ENCODE measurements around the gene EYS.
A peak's percentile ranks its signal among the peaks of the same experiment; 100 is the strongest.

The EYS gene

GRCh38 chr6:64072686-64073085 lies 1634.3 kb downstream of the EYS start:
- no peak for DNase-seq (ENCODE audit: low read depth)
- H3K4me3 ChIP-seq (ENCODE audit: low read length): no peak overlapping the region
- TF ChIP-seq CTCF (IDR thresholded peaks at IDR 0.05; ENCODE audit: insufficient read depth, low read depth, low read length, missing control alignments): no peak

DNA sequence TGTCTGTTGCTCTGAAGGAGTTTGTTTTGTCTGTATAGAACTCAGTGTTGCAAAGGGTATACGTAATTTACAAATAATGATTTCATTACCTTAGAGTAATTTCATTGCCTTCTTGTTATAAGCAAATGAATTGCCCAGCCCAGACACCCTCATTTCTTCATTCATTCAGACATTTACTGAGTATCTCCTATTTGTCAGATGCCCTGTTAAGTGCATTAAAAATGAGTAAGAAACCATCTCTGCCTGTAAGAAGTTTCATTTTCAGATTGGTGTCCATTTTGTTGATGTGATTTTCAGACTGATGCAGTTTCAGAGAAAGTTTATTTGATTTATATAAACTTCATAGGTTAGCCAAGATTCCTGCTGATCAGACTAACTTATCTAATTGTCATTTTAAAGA lies 1642.1 kb downstream of the EYS start:
- H3K4me3 ChIP-seq (ENCODE audit: low read length): no peak overlapping the region
- no peak for DNase-seq (ENCODE audit: low read depth)
- TF ChIP-seq CTCF (IDR thresholded peaks at IDR 0.05; ENCODE audit: insufficient read depth, low read depth, low read length, missing control alignments): no peak

DNA sequence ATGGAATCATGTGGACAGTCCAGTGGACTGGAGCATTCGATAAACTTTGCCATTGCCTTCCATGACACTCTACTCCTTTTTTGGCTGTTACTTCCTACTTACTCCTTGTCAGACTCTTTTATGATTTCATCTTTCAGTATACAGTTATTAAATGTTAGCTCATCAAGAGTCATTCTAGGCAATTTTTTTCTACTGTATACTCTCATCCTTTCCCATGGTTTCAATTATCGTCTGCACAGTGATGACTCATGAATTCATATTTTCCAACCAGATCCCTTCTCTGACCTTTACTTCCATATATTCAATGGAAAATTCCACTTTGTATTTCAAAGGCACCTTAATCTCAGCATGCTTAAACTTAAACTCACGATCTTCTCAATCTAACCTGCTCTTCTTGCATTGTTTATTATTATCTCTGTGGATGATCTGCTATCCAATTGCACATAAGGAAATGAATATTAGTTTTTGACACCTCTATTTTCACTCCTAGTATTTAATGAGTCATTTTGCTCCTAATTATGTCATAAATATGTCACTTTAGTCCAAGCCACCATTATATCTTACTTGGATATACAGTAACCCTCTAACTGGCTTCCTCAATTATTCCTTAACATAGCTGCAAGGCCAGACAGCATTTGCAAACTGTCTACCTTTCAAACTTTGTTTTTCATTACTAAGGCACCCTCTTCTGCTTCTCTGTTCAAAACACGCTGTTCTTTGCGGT lies 1643.9 kb downstream of the EYS start:
- H3K4me3 ChIP-seq (ENCODE audit: low read length): no peak overlapping the region
- peak; percentile 51 for DNase-seq (ENCODE audit: low read depth)
- no peak for TF ChIP-seq CTCF (IDR thresholded peaks at IDR 0.05; ENCODE audit: insufficient read depth, low read depth, low read length, missing control alignments)

- no peak for TF ChIP-seq CTCF (IDR thresholded peaks at IDR 0.05; ENCODE audit: insufficient read depth, low read depth, low read length, missing control alignments)
Measured at GRCh38 chr6:64054861-64055260, 1652.2 kb downstream of the EYS start.

DNA sequence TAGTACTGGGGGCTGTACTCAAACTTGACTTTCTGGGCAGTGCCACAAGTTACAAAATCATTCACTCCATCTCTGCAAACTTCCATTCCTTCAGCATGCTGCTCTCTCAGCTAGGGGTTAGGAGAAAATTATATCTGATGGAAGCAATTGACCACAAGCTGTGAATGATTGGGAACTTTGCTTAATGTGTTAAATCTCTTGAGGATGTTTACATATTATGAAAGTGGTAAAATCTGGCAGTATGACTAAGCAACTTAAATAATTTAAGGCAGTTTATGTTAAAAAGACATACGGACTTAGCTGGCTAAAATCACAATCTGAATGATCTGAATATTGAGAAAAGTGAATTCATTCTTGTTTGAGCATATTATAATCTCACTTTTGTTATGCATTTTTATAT lies 1656.4 kb downstream of the EYS start:
- no peak for TF ChIP-seq CTCF (IDR thresholded peaks at IDR 0.05; ENCODE audit: insufficient read depth, low read depth, low read length, missing control alignments)
- DNase-seq (ENCODE audit: low read depth): no peak
- no peak overlapping the region for H3K4me3 ChIP-seq (ENCODE audit: low read length)

More at GRCh38 chr6:64054861-64055260, 1652.2 kb downstream of the EYS start:
- no peak overlapping the region for H3K4me3 ChIP-seq (ENCODE audit: low read length)
- peak; percentile 5 for DNase-seq (ENCODE audit: low read depth)

- no peak for TF ChIP-seq CTCF (IDR thresholded peaks at IDR 0.05; ENCODE audit: insufficient read depth, low read depth, low read length, missing control alignments)
- no peak overlapping the region for H3K4me3 ChIP-seq (ENCODE audit: low read length)
Measured at GRCh38 chr6:64049736-64050135, 1657.3 kb downstream of the EYS start.

DNA sequence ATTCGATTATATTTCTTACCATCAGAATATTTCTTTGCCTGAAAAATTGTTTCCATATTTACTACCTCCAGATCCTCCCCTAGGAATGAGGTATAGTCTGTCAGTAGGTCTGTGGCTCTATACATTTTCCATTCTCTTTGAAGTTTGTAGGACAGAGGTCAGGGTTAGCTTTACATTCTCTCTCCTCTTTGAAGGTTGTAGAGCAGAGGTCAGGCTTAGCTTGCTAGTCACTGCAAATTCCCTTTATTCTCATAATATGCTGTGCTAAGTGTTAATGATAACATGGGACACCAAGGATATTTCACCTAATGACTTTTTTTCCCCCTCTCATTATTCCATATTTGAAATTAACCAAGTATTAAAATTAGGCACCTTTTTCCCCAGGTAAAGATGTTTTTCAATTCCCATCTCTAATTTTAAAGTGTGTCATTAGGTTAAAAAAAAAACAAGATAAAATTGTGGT lies 1660.2 kb downstream of the EYS start:
- H3K4me3 ChIP-seq (ENCODE audit: low read length): no peak overlapping the region
- no peak for DNase-seq (ENCODE audit: low read depth)
- TF ChIP-seq CTCF (IDR thresholded peaks at IDR 0.05; ENCODE audit: insufficient read depth, low read depth, low read length, missing control alignments): no peak

More at GRCh38 chr6:64049736-64050135, 1657.3 kb downstream of the EYS start:
- no peak for DNase-seq (ENCODE audit: low read depth)
